ENCODE measurements around the gene CCDC141. TPM values are rescaled to one million over a fixed set of nuclear protein-coding genes. Genes with fewer than 3 reads are reported as not detected.
A peak's percentile ranks its signal among the peaks of the same experiment; 100 is the strongest.
"Not testable (repeated sequence)": the region's sequence is repeated elsewhere in the genome, so short reads cannot be mapped to it uniquely, and the experiment has no call there.

The CCDC141 gene
- polyA plus RNA-seq, 5 donors = 2.3 to 3.4 (median 3.4) TPM

GRCh38 chr2:178982652-178983051 lies 67.3 kb downstream of the CCDC141 start:
- DNase-seq = not testable (repeated sequence)

DNA sequence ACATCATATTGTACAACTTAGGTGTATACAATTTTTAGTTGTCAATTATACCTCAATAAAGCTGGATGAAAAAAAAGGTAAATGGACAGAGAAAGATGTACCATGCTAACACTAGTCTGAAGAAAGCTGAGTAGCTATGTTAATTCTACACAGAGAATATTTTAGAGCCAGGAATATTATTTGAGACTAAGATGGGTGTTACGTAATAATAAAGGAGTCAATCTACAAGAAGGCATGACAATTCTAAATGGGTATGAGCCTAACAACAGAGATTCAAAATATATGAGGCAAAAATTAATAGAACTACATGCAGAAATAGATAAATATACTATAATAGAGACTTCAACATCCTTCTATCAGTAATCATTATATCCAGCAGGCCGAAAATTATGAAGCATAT lies 69.1 kb downstream of the CCDC141 start:
- DNase-seq = no peak

DNA sequence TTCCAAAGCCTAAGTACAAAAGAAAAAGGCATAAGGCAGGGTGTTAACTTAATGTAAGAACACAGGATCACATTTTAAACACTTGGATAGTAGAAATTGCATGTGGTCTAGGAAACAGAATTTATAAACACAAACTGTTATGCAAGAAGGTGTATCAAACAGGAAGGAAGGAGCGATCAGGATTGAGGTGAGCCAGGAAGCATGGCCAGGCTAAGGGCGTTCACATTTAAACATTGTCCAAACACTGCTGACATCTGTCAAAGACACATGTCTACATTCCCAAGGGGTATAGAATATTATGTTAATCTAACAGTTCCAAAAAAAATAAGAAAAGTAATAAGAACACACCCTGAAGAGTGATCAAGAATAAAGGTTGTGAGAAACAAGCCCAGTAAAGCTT lies 71.3 kb downstream of the CCDC141 start:
- no peak for DNase-seq

GRCh38 chr2:178976351-178976750 lies 73.6 kb downstream of the CCDC141 start:
- DNase-seq = no peak

DNA sequence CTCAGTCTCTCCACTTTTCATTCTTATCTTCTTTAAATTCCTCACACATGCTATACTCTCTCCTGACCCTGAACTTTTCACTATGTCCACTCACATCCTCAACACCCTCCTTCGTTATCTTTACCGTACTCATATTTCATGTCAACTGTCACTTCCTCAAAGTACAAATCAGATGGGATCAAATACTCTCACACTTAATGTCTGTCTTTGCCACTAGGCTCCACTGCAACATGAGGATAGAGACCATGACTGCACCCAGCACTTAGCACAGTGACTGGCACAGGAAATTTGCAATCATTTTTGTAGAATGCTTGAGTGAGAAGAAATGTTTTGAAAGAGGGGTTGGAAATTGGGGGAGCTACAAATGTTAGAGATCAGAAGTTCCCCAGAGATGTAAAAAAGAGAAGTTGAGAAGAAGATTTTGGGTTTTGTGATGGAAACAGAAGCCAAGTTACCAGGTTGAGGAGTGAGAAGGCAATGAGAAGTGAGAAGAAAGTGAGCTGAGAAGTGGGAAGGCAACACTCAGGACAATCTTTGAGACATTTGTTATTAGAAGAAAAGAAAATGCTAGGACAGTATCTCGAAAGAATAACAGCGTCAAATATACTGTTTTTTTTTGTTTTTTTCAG lies 87.0 kb downstream of the CCDC141 start:
- DNase-seq = no peak

DNA sequence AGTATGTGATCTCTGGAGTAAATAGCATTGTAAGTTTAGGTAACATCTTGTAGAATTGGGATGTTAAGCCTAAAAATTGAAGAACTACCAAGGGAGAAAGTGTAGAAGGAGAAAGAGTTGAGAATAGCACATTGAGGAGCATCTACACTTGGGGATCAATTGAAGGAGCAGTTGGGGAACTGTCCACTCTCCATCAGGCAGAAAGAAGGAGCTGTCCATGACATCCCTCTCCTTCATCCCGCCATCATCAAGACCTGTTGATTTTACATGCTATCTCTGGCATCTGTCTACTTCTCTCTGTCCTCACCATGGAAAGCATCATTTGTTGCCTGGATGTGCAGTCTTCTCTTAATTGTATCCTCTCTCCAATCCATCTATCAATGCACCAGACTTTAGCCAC lies 87.8 kb downstream of the CCDC141 start:
- DNase-seq = no peak

- no peak for DNase-seq
These were observed 95.9 kb downstream of the CCDC141 start for GRCh38 chr2:178954049-178954448.

GRCh38 chr2:178951266-178952006 lies 98.5 kb downstream of the CCDC141 start:
- DNase-seq = no peak

DNA sequence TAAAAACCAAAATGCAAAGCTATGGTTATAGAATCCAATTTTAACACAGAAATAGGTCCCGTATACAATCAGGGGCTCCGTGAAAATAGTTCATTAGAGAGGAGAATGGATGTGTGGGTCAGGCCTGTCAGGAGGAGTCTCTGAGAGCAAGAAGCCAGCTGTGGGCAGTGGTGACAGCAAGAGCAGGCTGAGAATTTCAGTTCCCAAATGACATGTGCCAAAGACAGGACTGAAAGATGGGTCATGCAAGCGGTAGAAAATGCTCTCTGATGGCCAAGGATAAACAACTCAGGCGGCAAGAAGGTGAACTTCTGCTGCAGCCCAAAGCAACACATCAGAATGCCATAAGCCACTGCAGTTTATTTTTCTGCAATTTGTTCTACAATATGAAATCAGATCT lies 100.4 kb downstream of the CCDC141 start:
- DNase-seq = no peak

DNA sequence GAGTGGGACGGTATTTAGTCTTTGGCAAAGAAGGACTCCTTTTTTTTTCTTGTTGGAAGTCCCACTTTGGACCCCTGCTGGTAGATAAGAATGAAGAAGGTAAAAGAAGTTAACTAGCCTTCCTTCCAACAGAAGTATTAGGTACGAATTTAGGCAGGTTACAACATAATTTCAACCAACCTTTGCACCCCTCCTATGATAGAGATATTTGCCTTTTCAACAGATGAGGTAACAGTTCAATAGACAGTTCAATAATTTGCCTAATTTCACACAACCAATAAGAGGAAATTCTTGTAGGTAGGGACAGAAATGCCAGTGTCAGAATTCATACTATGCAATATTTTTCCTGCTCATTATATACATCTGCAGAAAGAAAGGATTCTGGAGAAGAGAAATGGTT lies 100.8 kb downstream of the CCDC141 start:
- no peak for DNase-seq

DNA sequence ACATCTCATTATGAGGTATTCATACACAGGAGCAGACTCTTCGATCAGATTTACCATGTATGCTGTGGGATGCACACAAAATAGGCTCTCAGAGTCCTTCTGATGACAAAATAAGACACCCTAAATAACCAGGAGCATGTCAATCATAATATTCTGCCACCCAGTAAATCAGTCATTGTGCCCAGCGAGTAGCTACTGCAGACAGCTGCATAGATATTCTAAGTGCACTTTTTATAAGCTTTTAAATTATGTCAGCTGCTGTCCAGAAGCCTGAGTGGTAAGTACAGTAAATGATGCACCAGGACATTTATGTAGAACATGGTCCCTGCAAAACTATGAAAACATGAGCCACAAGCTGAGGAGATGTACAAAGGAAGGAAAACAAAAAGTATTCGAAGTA lies 102.9 kb downstream of the CCDC141 start:
- no peak for DNase-seq

GRCh38 chr2:178946494-178946893 lies 103.4 kb downstream of the CCDC141 start:
- no peak for DNase-seq

GRCh38 chr2:178943745-178944144 lies 106.2 kb downstream of the CCDC141 start:
- DNase-seq = no peak

DNA sequence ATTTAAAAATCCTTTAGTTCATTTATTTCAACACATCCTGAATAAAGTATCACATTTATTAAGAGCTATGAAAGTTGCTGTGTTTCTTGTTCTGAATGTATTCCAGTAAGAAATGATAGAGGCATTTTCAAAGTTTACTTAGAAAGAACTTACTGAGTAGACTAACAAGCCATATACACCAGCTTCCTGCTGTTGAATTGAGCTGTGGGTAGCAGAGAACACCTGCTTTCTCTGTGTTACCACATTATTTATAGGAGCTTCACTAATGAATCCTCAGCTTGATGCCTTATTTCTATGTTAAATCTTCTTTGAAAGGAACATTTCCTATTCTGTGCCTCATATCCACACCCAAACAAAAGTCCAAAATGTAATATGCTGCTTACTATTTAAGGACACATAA lies 115.4 kb downstream of the CCDC141 start:
- no peak for DNase-seq

DNA sequence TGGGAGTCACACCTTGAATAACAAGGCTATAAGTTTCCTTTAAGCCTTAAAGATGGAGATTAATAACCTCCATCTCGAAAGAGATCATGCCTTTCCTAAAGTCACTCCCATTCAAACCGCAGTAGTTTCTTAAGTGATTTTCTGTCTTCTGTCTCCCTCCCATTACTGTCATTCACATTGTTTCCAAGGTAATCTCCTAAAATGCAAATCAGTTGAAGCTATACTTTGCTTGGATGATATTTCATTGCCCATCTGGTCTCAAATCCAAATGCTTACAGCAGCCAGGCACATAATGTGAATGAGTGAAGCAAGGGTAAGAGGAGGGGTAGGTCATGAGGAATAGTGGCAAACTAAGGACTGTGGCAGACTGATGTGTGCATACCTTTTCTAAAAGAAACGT lies 116.4 kb downstream of the CCDC141 start:
- DNase-seq = no peak

GRCh38 chr2:178928077-178928476 lies 121.9 kb downstream of the CCDC141 start:
- no peak for DNase-seq

DNA sequence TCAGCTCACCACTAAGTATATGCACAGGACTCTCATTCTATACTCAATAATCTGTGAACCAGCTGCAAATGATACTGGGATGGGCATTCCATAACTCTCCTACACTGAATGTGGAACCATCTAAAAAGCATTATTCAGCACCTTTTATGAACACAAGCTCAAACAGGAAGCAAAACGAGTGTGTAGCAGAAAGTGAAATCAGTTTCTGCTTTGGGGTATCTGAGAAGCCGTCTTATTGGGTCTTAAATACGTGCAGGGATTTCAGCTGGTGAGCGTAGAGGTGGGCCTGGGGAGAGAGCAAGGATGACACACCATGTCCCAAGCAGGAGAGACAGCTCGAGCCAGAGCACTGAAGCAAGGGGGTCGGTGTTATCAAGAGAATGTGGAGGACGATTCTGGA lies 122.8 kb downstream of the CCDC141 start:
- no peak for DNase-seq

DNA sequence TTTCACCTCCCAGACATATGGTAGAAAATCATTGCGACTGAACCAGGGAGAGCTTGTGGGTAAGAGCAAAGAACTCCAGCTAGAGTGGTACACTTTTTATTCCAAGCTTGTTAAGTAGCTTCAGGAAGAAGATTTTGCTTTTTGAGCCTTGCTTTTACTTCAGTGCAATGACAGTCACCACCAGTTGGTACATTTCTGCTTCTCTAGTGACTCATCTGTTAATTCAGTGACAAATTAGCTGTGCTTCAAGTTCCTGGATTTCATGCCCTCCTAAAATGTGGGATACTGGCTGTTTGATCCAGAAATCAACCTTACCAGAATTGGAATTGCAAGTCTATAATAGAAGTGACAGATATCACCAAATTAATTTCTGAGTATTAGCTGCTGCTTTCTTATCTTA lies 125.1 kb downstream of the CCDC141 start:
- no peak for DNase-seq

DNA sequence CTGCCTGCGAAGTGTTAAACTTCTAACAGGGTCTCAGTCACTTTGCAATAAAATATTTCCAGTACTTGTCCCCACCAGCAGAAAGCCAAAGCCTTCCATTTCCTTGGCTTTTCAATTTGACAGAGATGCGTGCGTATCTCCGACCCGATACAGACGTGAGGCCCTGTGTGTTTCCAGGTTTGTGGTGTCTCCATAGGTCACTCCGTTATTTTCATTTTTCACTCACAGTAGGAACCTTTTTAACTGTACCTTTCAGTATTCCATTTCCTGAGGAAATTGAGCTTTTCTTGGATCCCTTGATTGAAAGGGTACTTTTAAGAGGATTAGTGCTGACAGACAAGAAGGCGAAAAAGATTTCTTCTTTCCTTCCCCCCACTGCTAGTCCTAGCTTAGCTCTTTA lies 126.4 kb downstream of the CCDC141 start:
- DNase-seq = no peak

DNA sequence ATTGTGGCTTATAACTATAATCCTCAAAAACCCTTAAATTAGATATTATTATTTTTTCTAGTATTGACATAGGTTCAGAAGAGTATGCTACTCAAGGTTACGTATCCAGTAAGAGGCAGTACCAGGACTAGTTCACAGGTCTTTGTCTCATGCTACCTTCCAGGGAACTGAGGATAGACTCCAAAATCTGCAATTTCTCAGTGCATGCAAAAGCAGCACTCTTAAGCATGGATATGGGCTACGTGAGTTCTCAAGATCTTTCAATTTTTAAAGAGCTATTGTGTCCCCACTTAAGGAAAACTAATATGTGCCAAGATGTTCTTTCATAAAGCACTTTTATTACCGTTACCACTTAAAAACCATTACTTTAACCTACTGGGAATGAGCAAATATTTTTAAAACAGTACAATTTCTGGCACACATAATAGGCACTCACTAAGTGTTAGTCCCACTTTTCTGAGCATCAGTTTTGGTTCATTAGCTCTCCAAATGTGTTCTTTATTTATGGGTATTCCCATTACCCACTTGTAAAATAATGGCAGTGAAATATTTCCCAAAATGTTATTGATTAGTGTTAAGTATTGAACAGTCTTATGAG lies 128.9 kb downstream of the CCDC141 start:
- DNase-seq = peak in 1 of 2 donors; percentile 11

DNA sequence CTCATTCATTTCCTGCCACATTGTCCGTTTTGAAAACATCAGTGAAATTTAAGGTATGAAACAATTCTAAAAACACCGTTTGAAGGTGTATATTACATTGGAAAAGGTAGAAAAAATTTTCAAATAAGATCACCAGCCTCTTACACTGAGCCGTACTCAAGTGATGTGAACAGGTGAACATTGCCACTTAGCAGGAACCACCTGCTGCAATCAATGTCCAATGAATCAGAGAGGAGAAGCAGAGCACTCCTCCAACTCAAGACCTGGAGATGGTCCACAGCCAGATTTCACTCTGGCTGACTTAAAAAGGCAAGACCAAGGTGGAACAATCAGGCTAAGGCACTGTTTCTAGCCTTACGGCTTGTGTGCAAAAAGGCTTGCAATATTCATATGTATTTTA lies 132.4 kb downstream of the CCDC141 start:
- no peak for DNase-seq

DNA sequence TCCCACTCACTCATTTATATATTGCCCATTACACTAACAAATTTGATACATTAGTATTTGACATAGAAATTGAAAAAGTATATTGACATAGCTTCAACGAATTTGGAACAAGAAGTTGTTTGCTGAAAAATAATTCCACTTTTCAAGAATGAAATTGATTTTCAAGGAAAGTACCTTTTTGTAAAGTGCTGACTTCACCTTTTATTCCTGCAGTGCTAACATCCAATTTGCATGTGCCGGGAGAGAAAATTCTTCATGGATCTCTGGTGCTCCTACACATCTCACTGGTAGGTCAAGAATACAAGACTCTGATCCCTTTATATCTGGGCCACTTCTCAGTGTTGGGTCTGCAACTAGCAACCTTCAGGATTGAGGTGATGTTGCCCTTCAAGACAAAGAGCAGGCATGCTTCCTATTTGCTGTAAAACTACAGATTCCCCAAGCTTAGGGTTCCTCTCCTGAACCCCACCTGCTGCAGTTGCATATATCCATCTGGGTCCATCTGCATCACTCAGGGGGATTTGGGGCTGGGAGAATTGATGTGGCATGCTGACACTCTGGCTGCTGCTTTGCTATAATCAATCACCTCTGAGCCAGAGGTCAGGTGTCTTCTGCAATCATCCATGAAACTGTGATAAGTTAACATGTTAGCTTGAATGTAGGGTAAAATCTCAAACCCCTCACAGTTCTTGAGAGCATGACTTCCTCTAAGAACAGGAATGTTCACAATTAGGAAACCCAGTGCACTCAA lies 134.3 kb downstream of the CCDC141 start:
- DNase-seq = no peak
